ENCODE results near the gene TNFAIP3.

The TNFAIP3 gene

DNA sequence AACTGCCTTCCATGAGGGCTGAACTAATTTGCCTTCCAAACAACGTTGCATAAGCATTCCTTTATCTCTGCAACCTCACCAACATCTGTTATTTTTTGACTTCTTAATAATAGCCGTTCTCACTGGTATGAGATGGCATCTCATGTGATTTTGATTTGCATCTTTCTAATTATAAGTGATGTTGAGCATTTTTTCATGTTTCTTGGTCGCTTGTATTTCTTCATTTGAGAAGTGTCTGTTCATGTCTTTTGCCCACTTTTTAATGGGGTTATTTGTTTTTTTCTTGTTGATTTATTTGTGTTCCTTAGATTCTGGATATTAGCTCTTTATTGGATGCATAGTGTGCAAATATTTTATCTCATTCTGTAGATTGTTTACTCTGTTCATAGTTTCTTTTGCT, 46.4 kb downstream of the TNFAIP3 start:
- Histone ChIP-seq H3K27me3 (ENCODE audit: insufficient read depth, low read length) (no peaks in the 10 kb centered on the region), H3K4me3 (ENCODE audit: low read depth, low read length) (no peak overlapping the region), H2AFZ (ENCODE audit: low read length, unreplicated experiment) (no peak overlapping the region), H3K27ac (ENCODE audit: low read depth, low read length) (no peak overlapping the region), H3K79me2 (ENCODE audit: control insufficient read depth, insufficient read depth, low read length, unreplicated experiment) (no peaks in the 10 kb centered on the region), H3K36me3 (ENCODE audit: insufficient read depth, low read length) (no peaks in the 10 kb centered on the region), H3K4me1 (ENCODE audit: control insufficient read depth, insufficient read depth, low read length, unreplicated experiment) (no peaks in the 10 kb centered on the region)

DNA sequence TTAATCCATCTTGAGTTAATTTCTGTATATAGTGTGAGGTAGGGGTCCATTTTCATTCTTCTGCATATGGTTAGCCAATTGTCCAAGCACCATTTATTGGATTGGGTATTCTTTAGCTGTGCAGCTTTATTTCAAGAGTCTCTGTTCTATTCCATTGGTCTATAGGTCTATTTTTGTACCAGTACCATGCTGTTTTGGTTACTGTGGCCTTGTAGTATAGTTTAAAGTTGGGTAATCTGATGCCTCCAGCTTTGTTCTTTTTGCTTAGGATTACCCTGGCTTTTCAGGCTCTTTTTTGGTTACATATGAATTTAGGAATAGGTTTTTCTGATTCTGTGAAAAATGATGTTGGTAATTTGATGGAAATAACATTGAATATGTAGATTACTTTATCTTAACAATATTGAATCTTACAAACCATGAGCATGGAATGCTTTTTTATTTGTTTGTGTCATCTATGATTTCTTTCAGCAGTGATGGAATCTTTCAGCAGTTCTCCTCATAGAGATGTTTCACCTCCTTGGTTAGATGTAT, 47.0 kb downstream of the TNFAIP3 start:
- Histone ChIP-seq H3K4me1 (ENCODE audit: control insufficient read depth, insufficient read depth, low read length, unreplicated experiment) (no peaks in the 10 kb centered on the region), H3K27ac (ENCODE audit: low read depth, low read length) (no peak overlapping the region), H3K79me2 (ENCODE audit: control insufficient read depth, insufficient read depth, low read length, unreplicated experiment) (no peaks in the 10 kb centered on the region), H3K4me3 (ENCODE audit: low read depth, low read length) (no peak overlapping the region), H3K27me3 (ENCODE audit: insufficient read depth, low read length) (no peaks in the 10 kb centered on the region), H3K36me3 (ENCODE audit: insufficient read depth, low read length) (no peaks in the 10 kb centered on the region), H2AFZ (ENCODE audit: low read length, unreplicated experiment) (no peak overlapping the region)

DNA sequence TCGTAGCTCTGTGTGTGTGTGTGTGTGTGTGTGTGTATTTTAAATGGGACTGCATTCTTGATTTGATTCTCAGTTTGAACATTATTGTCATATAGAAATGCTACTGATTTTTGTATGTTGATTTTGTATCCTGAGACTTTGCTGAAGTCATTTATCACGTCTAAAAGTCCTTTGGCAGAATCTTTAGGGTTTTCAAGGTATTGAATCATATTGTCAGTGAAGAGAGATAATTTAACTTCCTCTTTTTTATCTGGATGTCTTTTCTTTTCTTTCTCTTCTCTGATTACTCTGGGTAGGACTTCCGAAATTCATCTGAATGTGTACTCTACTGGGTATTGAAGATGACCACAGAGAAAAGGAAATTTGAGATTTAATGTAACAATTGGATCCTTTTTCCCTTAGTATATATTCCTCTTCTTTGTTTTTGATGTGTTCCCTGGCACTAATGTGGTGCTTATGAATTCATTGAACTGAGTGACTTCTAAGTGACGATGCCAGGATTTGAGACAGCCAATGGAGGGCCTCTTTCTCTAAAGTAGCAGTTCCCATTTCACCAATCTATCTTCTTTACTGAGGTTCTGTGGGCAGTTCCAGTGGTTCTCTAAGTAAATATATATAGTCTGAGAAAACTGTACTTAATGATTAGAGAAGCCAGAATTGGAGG, 47.6 kb downstream of the TNFAIP3 start:
- H3K79me2 ChIP-seq (ENCODE audit: control insufficient read depth, insufficient read depth, low read length, unreplicated experiment) = no peaks in the 10 kb centered on the region
- no peaks in the 10 kb centered on the region for H3K4me1 ChIP-seq (ENCODE audit: control insufficient read depth, insufficient read depth, low read length, unreplicated experiment)
- H2AFZ ChIP-seq (ENCODE audit: low read length, unreplicated experiment) = no peak overlapping the region
- H3K27ac ChIP-seq (ENCODE audit: low read depth, low read length) = no peak overlapping the region
- H3K36me3 ChIP-seq (ENCODE audit: insufficient read depth, low read length) = no peaks in the 10 kb centered on the region
- no peak overlapping the region for H3K4me3 ChIP-seq (ENCODE audit: low read depth, low read length)
- H3K27me3 ChIP-seq (ENCODE audit: insufficient read depth, low read length) = no peaks in the 10 kb centered on the region

DNA sequence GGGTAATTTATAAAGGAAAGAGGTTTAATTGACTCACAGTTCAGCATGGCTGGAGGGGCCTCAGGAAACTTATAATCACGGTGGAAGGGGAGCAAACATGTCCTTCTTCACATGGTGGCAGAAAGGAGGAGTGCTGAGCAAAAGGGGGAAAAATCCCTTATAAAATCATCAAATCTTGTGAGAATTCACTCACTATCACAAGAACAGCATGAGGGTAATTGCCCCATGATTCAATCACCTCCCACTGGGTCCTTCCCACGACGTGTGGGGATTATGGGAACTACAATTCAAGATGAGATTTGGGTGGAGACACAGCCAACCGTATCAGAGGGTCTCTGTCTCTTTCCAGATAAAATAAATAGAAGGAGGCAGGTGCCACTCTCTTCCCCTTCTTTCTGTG, 48.7 kb downstream of the TNFAIP3 start:
- no peak overlapping the region for H3K27ac ChIP-seq (ENCODE audit: low read depth, low read length)
- no peaks in the 10 kb centered on the region for H3K36me3 ChIP-seq (ENCODE audit: insufficient read depth, low read length)
- no peaks in the 10 kb centered on the region for H3K27me3 ChIP-seq (ENCODE audit: insufficient read depth, low read length)
- H3K79me2 ChIP-seq (ENCODE audit: control insufficient read depth, insufficient read depth, low read length, unreplicated experiment) = no peaks in the 10 kb centered on the region
- no peak overlapping the region for H3K4me3 ChIP-seq (ENCODE audit: low read depth, low read length)
- peaks cover 7% of the 10 kb centered on the region for H3K4me1 ChIP-seq (ENCODE audit: control insufficient read depth, insufficient read depth, low read length, unreplicated experiment)
- no peak overlapping the region for H2AFZ ChIP-seq (ENCODE audit: low read length, unreplicated experiment)

DNA sequence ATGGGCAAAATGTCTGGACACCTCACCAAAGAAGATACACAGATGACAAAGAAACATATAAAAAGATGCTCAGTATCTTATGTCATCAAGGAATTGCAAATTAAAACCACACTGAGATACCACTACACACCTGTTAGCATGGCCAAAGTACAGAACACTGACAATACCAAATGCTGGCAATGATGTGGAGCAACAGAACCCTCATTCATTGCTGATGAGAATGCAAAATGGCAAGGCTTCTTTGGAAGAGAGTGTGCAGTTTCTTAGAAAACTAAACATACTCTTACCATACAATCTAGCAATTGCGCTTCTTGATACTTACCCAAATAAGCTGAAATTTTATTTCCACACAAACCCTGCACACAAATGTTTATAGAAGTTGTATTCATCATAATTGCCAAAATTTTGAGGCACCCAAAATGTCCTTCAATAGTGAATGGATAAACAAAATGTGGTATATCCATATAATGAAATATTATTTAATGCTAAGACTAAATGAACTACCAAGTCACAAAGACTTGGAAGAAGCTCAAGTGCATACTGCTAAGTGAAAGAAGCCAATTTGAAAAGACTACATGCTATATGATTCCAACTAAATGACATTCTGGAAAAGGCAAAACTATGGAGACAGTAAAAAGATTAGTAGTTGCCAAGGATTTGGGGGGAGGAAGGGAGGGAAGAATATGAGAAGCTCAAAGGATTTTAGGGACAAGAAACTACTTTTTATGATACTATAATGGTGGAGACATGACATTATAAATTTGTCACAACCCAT, 50.7 kb downstream of the TNFAIP3 start:
- Histone ChIP-seq H3K4me3 (ENCODE audit: low read depth, low read length) (no peak overlapping the region), H2AFZ (ENCODE audit: low read length, unreplicated experiment) (no peak overlapping the region), H3K36me3 (ENCODE audit: insufficient read depth, low read length) (no peaks in the 10 kb centered on the region), H3K4me1 (ENCODE audit: control insufficient read depth, insufficient read depth, low read length, unreplicated experiment) (peaks cover 10% of the 10 kb centered on the region), H3K79me2 (ENCODE audit: control insufficient read depth, insufficient read depth, low read length, unreplicated experiment) (no peaks in the 10 kb centered on the region), H3K27me3 (ENCODE audit: insufficient read depth, low read length) (no peaks in the 10 kb centered on the region), H3K27ac (ENCODE audit: low read depth, low read length) (no peak overlapping the region)

DNA sequence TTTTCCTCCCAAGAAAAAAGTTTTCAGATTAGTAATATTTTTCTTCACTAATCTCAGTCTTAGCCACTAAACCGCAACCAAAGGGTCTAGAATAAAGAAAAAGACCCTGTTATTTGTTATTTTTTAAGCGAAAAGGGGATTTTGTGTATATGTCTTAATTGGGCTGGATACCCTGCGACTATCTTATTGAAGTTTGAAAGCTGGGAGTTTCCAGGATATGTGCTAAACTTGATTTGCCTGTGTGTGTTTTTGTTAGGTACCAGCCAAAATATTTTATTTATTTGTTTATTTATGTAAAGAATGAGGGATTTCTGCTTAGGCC, 52.4 kb downstream of the TNFAIP3 start:
- Histone ChIP-seq H2AFZ (ENCODE audit: low read length, unreplicated experiment) (no peak overlapping the region), H3K79me2 (ENCODE audit: control insufficient read depth, insufficient read depth, low read length, unreplicated experiment) (no peaks in the 10 kb centered on the region), H3K36me3 (ENCODE audit: insufficient read depth, low read length) (no peaks in the 10 kb centered on the region), H3K27ac (ENCODE audit: low read depth, low read length) (no peak overlapping the region), H3K27me3 (ENCODE audit: insufficient read depth, low read length) (no peaks in the 10 kb centered on the region), H3K4me1 (ENCODE audit: control insufficient read depth, insufficient read depth, low read length, unreplicated experiment) (peaks cover 10% of the 10 kb centered on the region), H3K4me3 (ENCODE audit: low read depth, low read length) (no peak overlapping the region)

DNA sequence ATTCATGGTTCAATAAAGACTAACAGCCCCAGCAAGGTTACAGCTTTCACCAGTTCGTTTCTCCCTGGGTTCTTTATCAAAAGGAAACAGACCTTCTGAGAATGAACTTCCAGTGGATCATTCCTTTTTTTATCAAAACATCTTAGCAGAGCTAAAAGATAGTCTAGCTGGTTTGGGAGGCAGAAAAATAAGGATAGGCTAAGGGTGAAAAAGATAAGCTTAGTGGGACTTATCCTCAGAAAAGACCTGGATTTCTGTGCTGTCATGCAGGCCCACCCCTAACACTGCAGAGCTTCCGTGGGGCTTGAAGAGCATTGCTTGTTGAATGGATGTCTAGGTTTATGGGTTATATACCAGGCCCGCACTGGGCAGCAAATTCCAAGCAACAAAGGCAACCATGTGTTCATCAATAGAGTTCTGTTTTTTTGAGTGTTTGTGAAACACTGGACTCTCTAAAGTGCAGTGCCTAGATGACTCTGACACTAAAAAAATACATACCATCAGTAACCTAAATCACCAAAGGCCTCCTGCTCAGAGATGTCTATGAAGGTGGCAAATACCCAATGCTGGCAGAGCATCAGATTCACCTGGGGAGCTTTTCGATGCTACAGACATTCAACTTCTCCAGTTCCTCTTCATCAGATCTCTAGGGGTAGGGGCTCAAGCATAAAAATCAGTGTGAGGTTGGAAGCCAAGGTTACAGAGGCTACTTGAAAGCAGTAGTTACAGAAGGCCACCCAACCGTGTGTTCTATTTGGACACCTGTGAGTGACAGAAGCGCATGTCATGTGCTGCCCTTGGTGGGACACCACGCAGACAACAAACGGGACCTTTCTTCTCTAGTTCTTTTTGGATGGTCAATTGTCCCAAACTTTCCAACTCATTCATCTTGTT, 53.0 kb downstream of the TNFAIP3 start:
- H3K27me3 ChIP-seq (ENCODE audit: insufficient read depth, low read length) = no peaks in the 10 kb centered on the region
- H3K4me3 ChIP-seq (ENCODE audit: low read depth, low read length) = no peak overlapping the region
- H3K27ac ChIP-seq (ENCODE audit: low read depth, low read length) = no peak overlapping the region
- H3K36me3 ChIP-seq (ENCODE audit: insufficient read depth, low read length) = no peaks in the 10 kb centered on the region
- H3K4me1 ChIP-seq (ENCODE audit: control insufficient read depth, insufficient read depth, low read length, unreplicated experiment) = peaks cover 10% of the 10 kb centered on the region
- no peaks in the 10 kb centered on the region for H3K79me2 ChIP-seq (ENCODE audit: control insufficient read depth, insufficient read depth, low read length, unreplicated experiment)
- H2AFZ ChIP-seq (ENCODE audit: low read length, unreplicated experiment) = no peak overlapping the region

DNA sequence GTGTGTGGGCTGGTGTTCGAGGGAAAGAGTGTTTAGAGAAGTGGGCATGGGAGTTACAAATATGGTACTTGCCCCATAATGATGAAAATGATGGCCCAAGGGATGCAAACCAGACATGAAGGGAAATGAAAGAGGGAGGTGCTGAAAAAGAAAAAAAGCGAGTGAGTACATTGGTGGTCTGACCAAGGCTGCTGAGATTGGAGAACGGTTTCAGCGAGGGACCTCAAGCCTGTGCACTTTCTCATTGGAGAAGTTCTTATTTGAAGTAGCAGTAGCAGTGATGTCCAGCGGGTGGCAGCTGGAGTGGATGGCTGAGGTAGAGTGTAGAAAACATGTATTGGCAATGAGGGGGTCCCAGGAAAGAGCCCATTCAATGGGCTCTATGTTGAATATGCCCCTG, 54.8 kb downstream of the TNFAIP3 start:
- Histone ChIP-seq H3K4me3 (ENCODE audit: low read depth, low read length) (no peak overlapping the region), H3K79me2 (ENCODE audit: control insufficient read depth, insufficient read depth, low read length, unreplicated experiment) (no peaks in the 10 kb centered on the region), H3K36me3 (ENCODE audit: insufficient read depth, low read length) (no peaks in the 10 kb centered on the region), H3K4me1 (ENCODE audit: control insufficient read depth, insufficient read depth, low read length, unreplicated experiment) (peaks cover 22% of the 10 kb centered on the region), H3K27ac (ENCODE audit: low read depth, low read length) (no peak overlapping the region), H2AFZ (ENCODE audit: low read length, unreplicated experiment) (no peak overlapping the region), H3K27me3 (ENCODE audit: insufficient read depth, low read length) (no peaks in the 10 kb centered on the region)

DNA sequence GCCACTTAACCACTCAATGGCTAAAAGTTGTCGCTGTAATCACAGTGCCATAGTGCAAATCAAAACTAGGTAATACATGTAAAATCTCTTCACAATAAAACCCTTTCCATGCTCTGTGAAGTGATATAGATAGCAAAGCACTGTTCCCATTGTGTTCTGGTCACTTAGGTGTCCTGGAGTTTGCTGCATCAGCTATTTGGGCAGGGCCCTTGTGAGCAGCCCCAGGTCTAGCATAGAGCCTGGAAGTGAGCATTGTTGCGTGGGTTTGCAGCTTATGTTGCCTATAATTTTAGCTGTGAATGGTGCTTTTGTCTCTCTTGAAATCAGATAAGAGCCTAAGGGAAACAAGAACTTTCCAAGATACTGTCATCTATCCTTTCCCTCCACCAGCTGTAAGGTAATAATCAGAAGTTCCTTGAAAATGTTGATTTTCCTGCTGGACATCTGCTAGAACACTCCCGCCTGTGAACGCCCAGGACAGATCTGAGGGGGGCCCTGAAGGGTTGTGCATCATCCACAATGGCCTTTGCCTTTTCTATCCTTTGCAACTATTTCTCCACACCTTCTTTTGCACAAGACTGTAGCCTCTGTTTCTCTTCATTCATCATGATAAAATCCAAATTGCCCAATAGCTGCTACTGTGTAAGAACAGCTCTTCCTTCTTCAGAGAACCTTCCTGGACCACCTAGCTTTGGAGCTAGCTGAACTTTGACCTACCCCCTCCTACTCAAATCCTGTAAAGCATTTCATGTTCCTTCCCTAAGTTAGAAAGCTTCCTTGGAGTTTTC, 57.0 kb downstream of the TNFAIP3 start:
- Histone ChIP-seq H3K79me2 (ENCODE audit: control insufficient read depth, insufficient read depth, low read length, unreplicated experiment) (no peaks in the 10 kb centered on the region), H3K27me3 (ENCODE audit: insufficient read depth, low read length) (no peaks in the 10 kb centered on the region), H3K4me3 (ENCODE audit: low read depth, low read length) (no peak overlapping the region), H3K4me1 (ENCODE audit: control insufficient read depth, insufficient read depth, low read length, unreplicated experiment) (peaks cover 36% of the 10 kb centered on the region), H3K27ac (ENCODE audit: low read depth, low read length) (no peak overlapping the region), H3K36me3 (ENCODE audit: insufficient read depth, low read length) (no peaks in the 10 kb centered on the region), H2AFZ (ENCODE audit: low read length, unreplicated experiment) (no peak overlapping the region)

DNA sequence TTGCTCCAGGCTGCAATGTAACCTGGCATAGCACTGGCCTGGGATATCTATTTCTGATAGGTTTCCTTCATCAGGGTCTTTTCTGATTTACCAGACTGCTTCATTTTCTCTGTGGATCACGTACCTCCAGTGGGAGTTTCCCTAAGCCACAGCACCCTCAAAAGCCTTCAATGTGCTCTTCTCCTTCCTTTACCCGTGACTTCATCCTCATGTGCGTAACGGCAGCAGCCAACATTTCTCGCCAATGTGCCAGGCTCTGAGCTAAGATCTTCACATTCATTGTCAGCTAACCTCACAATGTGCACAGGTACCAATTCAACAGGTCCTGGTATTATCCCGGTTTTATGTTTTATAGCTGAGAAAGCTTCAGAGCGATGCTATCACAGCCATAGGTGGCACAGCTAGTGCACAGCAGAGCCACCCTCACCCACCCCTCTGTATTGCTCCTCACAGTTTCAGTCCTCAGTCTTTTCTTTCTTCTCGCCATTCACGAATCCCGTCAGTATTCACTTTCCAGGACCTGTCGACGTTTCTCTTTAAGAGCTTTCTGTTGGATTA, 58.2 kb downstream of the TNFAIP3 start:
- Histone ChIP-seq H3K4me3 (ENCODE audit: low read depth, low read length) (no peak overlapping the region), H3K36me3 (ENCODE audit: insufficient read depth, low read length) (no peaks in the 10 kb centered on the region), H3K79me2 (ENCODE audit: control insufficient read depth, insufficient read depth, low read length, unreplicated experiment) (no peaks in the 10 kb centered on the region), H3K27me3 (ENCODE audit: insufficient read depth, low read length) (no peaks in the 10 kb centered on the region), H3K27ac (ENCODE audit: low read depth, low read length) (no peak overlapping the region), H3K4me1 (ENCODE audit: control insufficient read depth, insufficient read depth, low read length, unreplicated experiment) (peaks cover 35% of the 10 kb centered on the region), H2AFZ (ENCODE audit: low read length, unreplicated experiment) (no peak overlapping the region)
